Neural progenitor cell (in vitro differentiated cells): ENCODE data around the gene HK2.

Source experiments
- EZH2 ChIP-seq: fragments of 200-600 bp; sonication (generic); IDR thresholded peaks from 2 replicates; pipeline ENCODE4 v1.6.1; 2017; ENCODE audit warnings: antibody characterized with exemption, mild to moderate bottlenecking, moderate library complexity
- TF ChIP-seq, protein P1 (sequence below): fragments of 200-600 bp; sonication (generic); IDR thresholded peaks from 2 replicates; pipeline ENCODE4 v1.5.1; 2017; ENCODE audit warnings: antibody characterized with exemption, mild to moderate bottlenecking

- TF ChIP-seq, protein P1, sequence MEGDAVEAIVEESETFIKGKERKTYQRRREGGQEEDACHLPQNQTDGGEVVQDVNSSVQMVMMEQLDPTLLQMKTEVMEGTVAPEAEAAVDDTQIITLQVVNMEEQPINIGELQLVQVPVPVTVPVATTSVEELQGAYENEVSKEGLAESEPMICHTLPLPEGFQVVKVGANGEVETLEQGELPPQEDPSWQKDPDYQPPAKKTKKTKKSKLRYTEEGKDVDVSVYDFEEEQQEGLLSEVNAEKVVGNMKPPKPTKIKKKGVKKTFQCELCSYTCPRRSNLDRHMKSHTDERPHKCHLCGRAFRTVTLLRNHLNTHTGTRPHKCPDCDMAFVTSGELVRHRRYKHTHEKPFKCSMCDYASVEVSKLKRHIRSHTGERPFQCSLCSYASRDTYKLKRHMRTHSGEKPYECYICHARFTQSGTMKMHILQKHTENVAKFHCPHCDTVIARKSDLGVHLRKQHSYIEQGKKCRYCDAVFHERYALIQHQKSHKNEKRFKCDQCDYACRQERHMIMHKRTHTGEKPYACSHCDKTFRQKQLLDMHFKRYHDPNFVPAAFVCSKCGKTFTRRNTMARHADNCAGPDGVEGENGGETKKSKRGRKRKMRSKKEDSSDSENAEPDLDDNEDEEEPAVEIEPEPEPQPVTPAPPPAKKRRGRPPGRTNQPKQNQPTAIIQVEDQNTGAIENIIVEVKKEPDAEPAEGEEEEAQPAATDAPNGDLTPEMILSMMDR: no peak
- no peak for TF ChIP-seq EZH2
Measured at GRCh38 chr2:74891136-74891764, 57.3 kb downstream of the HK2 start.
